ENCODE results near the gene SOCS1. TPM values are rescaled to one million over a fixed set of nuclear protein-coding genes. Genes with fewer than 3 reads are reported as not detected.
A peak's percentile ranks its signal among the peaks of the same experiment; 100 is the strongest.

The SOCS1 gene
- total and polyA plus RNA-seq, 9 of the 15 experiments (the other 6 are each of a cell fraction or from before 2014, with no cell fraction given) = 0.04 to 7.5 (median 2.3) TPM

DNA sequence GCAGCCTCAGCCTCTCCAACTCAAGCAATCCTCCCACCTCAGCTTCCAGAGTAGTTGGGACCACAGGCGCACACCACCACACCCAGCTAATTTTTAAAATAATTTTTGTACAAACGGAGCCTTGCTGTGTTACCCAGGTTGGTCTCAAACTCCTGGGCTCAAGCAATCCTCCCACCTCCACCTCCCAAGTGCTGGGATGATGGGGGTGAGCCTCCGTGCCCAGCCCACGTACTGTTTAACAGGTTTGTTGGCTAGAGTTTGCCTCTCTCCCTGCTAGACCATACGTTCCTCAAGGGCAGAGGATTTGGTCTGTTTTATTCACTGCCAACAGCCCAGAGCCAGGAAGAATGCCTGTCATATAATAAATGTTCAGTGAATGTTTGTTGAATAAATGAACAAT, 26.6 kb downstream of the SOCS1 start:
- DNase-seq (ENCODE audit: extremely low read depth in 1 of 4, low spot score in 3 of 4) = no peak
- no peak overlapping the region for H3K4me2 ChIP-seq (ENCODE audit: insufficient read depth, low read length)
- H3K79me2 ChIP-seq (ENCODE audit: control insufficient read depth, insufficient read depth, low read length) = no peaks in the 10 kb centered on the region
- H3K36me3 ChIP-seq (ENCODE audit: control insufficient read depth, insufficient read depth, low read length) = no peaks in the 10 kb centered on the region
- no peak for ATAC-seq
- WGBS (ENCODE audit: insufficient coverage, low coverage, missing lambda C conversion rate) = 65% methylated on average over 5 of the region's 5 CpGs
- H4K20me1 ChIP-seq (replicated peaks; ENCODE audit: control insufficient read depth, insufficient read depth, low read length) = no peaks in the 10 kb centered on the region
- in situ Hi-C loops (cut with MboI) = no loop called here
- no peak for TF ChIP-seq TBL1XR1 (IDR thresholded peaks at IDR 0.05; ENCODE audit: low read length in 2 of 2)
- no peak for FAIRE-seq
- no TSS peak for BruUV-seq (replicated peaks)
- peaks cover 38 to 45% of the 10 kb centered on the region in 2 experiments for H3K4me1 ChIP-seq (replicated peaks in 1 of 2; ENCODE audit: control insufficient read depth in 2 of 2, insufficient read depth in 2 of 2, low read length in 2 of 2)
- CTCF ChIA-PET (ENCODE audit: low intra/inter-chr PET ratio) = no interaction called here
- POLR2A ChIA-PET = interaction anchor here (0.6 to 1.4 kb wide), 3 partner anchors 9 to 19 kb away, joined by 3 to 5 read pairs (median 4); no protein-coding TSS in a partner anchor
- H3K4me3 ChIP-seq = no peak overlapping the region
- H3K9ac ChIP-seq (ENCODE audit: insufficient read depth in 1 of 2, low read depth in 2 of 2, low read length in 2 of 2) = no peak overlapping the region
- no peaks in the 10 kb centered on the region for H3K9me1 ChIP-seq (ENCODE audit: control insufficient read depth, insufficient read depth, low read length)
- no peaks in the 10 kb centered on the region for H3K27me3 ChIP-seq (ENCODE audit: control insufficient read depth in 2 of 2, insufficient read depth in 2 of 2, low read length in 2 of 2)
- H3K27ac ChIP-seq (ENCODE audit: extremely low read depth, low read depth, low read length) = no peak overlapping the region
- H3K9me3 ChIP-seq (replicated peaks; ENCODE audit: control insufficient read depth, insufficient read depth, low read depth, low read length) = no peaks in the 10 kb centered on the region
- H2AFZ ChIP-seq (ENCODE audit: low read depth, low read length) = no peak overlapping the region
- intact Hi-C loops (cut with micrococcal nuclease) = no loop called here

- H3K4me3 ChIP-seq = no peak overlapping the region
- no peak overlapping the region for H3K4me2 ChIP-seq (ENCODE audit: insufficient read depth, low read length)
- no peaks in the 10 kb centered on the region for H4K20me1 ChIP-seq (replicated peaks; ENCODE audit: control insufficient read depth, insufficient read depth, low read length)
- ChIA-PET CTCF (ENCODE audit: low intra/inter-chr PET ratio) (no interaction called here), POLR2A (interaction anchor here (0.6 to 0.8 kb wide), 2 partner anchors 29 to 228 kb away, joined by 3 to 4 read pairs; no protein-coding TSS in a partner anchor)
- H3K27ac ChIP-seq (ENCODE audit: extremely low read depth, low read depth, low read length) = no peak overlapping the region
- H3K79me2 ChIP-seq (ENCODE audit: control insufficient read depth, insufficient read depth, low read length) = no peaks in the 10 kb centered on the region
- no peaks in the 10 kb centered on the region for H3K9me1 ChIP-seq (ENCODE audit: control insufficient read depth, insufficient read depth, low read length)
- peaks cover 8 to 22% of the 10 kb centered on the region in 2 experiments for H3K4me1 ChIP-seq (replicated peaks in 1 of 2; ENCODE audit: control insufficient read depth in 2 of 2, insufficient read depth in 2 of 2, low read length in 2 of 2)
- in situ Hi-C loops (cut with MboI) = no loop called here
- no peaks in the 10 kb centered on the region for H3K36me3 ChIP-seq (ENCODE audit: control insufficient read depth, insufficient read depth, low read length)
- BruUV-seq (replicated peaks) = no TSS peak
- ATAC-seq (no peak), FAIRE-seq (no peak), DNase-seq (ENCODE audit: extremely low read depth in 1 of 4, low spot score in 3 of 4) (no peak)
- H3K27me3 ChIP-seq (ENCODE audit: control insufficient read depth in 2 of 2, insufficient read depth in 2 of 2, low read length in 2 of 2) = no peaks in the 10 kb centered on the region
- WGBS (ENCODE audit: insufficient coverage, low coverage, missing lambda C conversion rate) = 72% methylated on average over 14 of the region's 18 CpGs
- no peaks in the 10 kb centered on the region for H3K9me3 ChIP-seq (replicated peaks; ENCODE audit: control insufficient read depth, insufficient read depth, low read depth, low read length)
- H3K9ac ChIP-seq (ENCODE audit: insufficient read depth in 1 of 2, low read depth in 2 of 2, low read length in 2 of 2) = 0 out of 4 replicates have a peak overlapping the region, but pooled peaks of 1 of the 2 experiments have one; percentile 17
- no peak overlapping the region for H2AFZ ChIP-seq (ENCODE audit: low read depth, low read length)
- TF ChIP-seq ASH1L (IDR thresholded peaks at IDR 0.05; ENCODE audit: borderline replicate concordance, low read depth, partially characterized antibody) = no peak
- TF ChIP-seq RBM25 (IDR thresholded peaks at IDR 0.05; ENCODE audit: low read depth, low read length, severe bottlenecking) = peak; percentile 83
- no peak for TF ChIP-seq ZKSCAN8 (CRISPR knock-in tag; IDR thresholded peaks at IDR 0.05)
- TF ChIP-seq BCOR (IDR thresholded peaks at IDR 0.05) = peak; percentile 52
- TF ChIP-seq ZFP36 (IDR thresholded peaks at IDR 0.05; ENCODE audit: low read depth, low read length, partially characterized antibody) = peak; percentile 4
- intact Hi-C loops (cut with micrococcal nuclease) = no loop called here
Measured at GRCh38 chr16:11225677-11226549, 30.1 kb downstream of the SOCS1 start.

Data from K562 (cell line).